ENCODE measurements around the gene PPEF2. TPM values are rescaled to one million over a fixed set of nuclear protein-coding genes. Genes with fewer than 3 reads are reported as not detected.

PPEF2 gene
- total and polyA plus RNA-seq, 4 donors = 0.17 TPM; not detected in 3

- Histone ChIP-seq H3K9me3 (ENCODE audit: control insufficient read depth in 4 of 4, low read length in 3 of 4) (no peaks in the 10 kb centered on the region), H3K4me3 (ENCODE audit: low read depth in 1 of 3, low read length in 3 of 3) (no peak overlapping the region), H3K4me1 (ENCODE audit: control insufficient read depth in 4 of 4, insufficient read depth in 4 of 4, low read length in 3 of 4) (no peaks in the 10 kb centered on the region), H3K9ac (ENCODE audit: low read depth in 1 of 2, low read length in 2 of 2) (no peak overlapping the region), H3K36me3 (ENCODE audit: control insufficient read depth in 4 of 4, insufficient read depth in 3 of 4, low read depth in 1 of 4, low read length in 3 of 4) (no peaks in the 10 kb centered on the region), H3K27ac (ENCODE audit: low read depth in 1 of 2, low read length in 2 of 2) (no peak overlapping the region), H3K27me3 (ENCODE audit: control insufficient read depth in 4 of 4, insufficient read depth in 4 of 4, low read length in 3 of 4) (no peaks in the 10 kb centered on the region)
- TF ChIP-seq, protein P1, sequence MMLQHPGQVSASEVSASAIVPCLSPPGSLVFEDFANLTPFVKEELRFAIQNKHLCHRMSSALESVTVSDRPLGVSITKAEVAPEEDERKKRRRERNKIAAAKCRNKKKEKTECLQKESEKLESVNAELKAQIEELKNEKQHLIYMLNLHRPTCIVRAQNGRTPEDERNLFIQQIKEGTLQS (IDR thresholded peaks at IDR 0.05) = no peak
- TF ChIP-seq RAD21 (IDR thresholded peaks at IDR 0.05) (no peak), NR2F2 (IDR thresholded peaks at IDR 0.05) (no peak), FOXA1 (IDR thresholded peaks at IDR 0.05) (no peak), YY1 (IDR thresholded peaks at IDR 0.05) (no peak), TAF1 (conservative IDR thresholded peaks at IDR 0.05) (no peak), SP1 (IDR thresholded peaks at IDR 0.05) (no peak), FOXA2 (IDR thresholded peaks at IDR 0.05) (no peak), HNF4G (IDR thresholded peaks at IDR 0.05) (no peak), RXRA (IDR thresholded peaks at IDR 0.05) (no peak), HNF4A (conservative IDR thresholded peaks at IDR 0.05) (no peak)
- TF ChIP-seq, protein P2, sequence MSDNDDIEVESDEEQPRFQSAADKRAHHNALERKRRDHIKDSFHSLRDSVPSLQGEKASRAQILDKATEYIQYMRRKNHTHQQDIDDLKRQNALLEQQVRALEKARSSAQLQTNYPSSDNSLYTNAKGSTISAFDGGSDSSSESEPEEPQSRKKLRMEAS (IDR thresholded peaks at IDR 0.05) = no peak
- 88% methylated on average over 9 of the region's 9 CpGs for WGBS
- no peak for DNase-seq (ENCODE audit: low spot score)
These were observed 12.6 kb downstream of the PPEF2 start for GRCh38 chr4:75889537-75890199.

GRCh38 chr4:75886104-75886503 lies 16.1 kb downstream of the PPEF2 start:
- Histone ChIP-seq H3K9me3 (ENCODE audit: control insufficient read depth in 4 of 4, low read length in 3 of 4) (no peaks in the 10 kb centered on the region), H3K4me1 (ENCODE audit: control insufficient read depth in 4 of 4, insufficient read depth in 4 of 4, low read length in 3 of 4) (no peaks in the 10 kb centered on the region), H3K4me3 (ENCODE audit: low read depth in 1 of 3, low read length in 3 of 3) (no peak overlapping the region), H3K9ac (ENCODE audit: low read depth in 1 of 2, low read length in 2 of 2) (no peak overlapping the region), H3K36me3 (ENCODE audit: control insufficient read depth in 4 of 4, insufficient read depth in 3 of 4, low read depth in 1 of 4, low read length in 3 of 4) (no peaks in the 10 kb centered on the region), H3K27me3 (ENCODE audit: control insufficient read depth in 4 of 4, insufficient read depth in 4 of 4, low read length in 3 of 4) (peaks cover 0 to 3% (median 0%) of the 10 kb centered on the region in 4 donors), H3K27ac (ENCODE audit: low read depth in 1 of 2, low read length in 2 of 2) (no peak overlapping the region)
- TF ChIP-seq, protein P1 (IDR thresholded peaks at IDR 0.05) = no peak
- TF ChIP-seq REST (IDR thresholded peaks at IDR 0.05) (no peak), FOXA1 (IDR thresholded peaks at IDR 0.05) (no peak), TAF1 (conservative IDR thresholded peaks at IDR 0.05) (no peak), JUND (IDR thresholded peaks at IDR 0.05) (no peak), HNF4A (conservative IDR thresholded peaks at IDR 0.05) (no peak), EGR1 (IDR thresholded peaks at IDR 0.05; ENCODE audit: low read depth in 2 of 2) (no peak), GABPA (IDR thresholded peaks at IDR 0.05 in 1 of 2, conservative IDR thresholded peaks at IDR 0.05 in 1 of 2) (no peak), RXRA (IDR thresholded peaks at IDR 0.05) (no peak), YY1 (IDR thresholded peaks at IDR 0.05) (no peak), SP1 (IDR thresholded peaks at IDR 0.05) (no peak), ZBTB33 (IDR thresholded peaks at IDR 0.05) (no peak), NR2F2 (IDR thresholded peaks at IDR 0.05) (no peak), CTCF (IDR thresholded peaks at IDR 0.05; ENCODE audit: low read depth, low read length, missing input control) (no peak)
- TF ChIP-seq, protein P2 (IDR thresholded peaks at IDR 0.05) = no peak
- no peak for DNase-seq (ENCODE audit: low spot score)
- WGBS = 70% methylated on average over 24 of the region's 24 CpGs
